HG03469 (cell line): Measurements from ENCODE around the gene SUDS3.

ENCODE experiments used
- ATAC-seq: cut with Tn5 transposase; IDR thresholded peaks from one replicate; pipeline ENCODE4 v1.9.1; 2021; ENCODE audit warnings: mild to moderate bottlenecking, moderate library complexity, moderate number of reproducible peaks; ENCODE audit not compliant: unreplicated experiment

SUDS3 gene

GRCh38 chr12:118439068-118439467 is 62.7 kb downstream of the SUDS3 start:
- no peak for ATAC-seq

DNA sequence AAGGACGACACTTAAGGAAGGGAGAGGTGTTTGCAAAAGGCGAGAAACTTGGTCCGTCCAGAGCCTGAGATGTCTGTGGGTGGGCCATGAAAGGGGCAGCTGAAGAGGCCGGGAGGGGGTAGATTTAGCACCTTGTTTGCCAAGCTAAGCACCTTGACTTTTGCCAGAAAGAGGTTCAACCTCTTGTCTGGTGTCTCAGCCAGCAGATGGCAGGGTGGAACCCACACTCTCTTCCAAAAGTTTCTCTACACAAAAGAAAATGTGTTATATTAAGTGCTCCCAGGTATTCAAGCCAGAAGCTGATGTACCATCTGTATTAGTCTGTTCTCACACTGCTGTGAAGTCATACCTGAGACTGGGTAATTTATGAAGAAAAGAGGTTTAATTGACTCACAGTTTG is 69.9 kb downstream of the SUDS3 start:
- ATAC-seq: no peak

DNA sequence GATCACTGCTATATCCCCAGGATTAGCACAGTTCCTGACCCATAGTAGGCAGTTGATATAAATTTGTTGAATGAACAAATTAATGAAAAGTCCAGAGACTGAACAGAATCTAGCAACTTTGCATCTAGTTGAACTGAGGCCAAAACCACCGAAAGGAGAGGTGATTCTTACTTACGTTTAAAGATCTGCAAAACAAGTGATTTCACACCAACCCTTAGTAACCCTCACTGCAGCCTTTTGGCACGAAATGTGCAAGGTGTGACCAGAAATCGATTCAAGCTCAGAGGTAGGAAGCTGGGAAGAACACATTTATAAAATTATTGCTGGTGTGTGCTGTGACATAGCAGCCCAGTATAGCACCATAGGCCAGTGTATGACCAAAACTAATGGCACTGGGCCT is 70.8 kb downstream of the SUDS3 start:
- ATAC-seq: no peak

GRCh38 chr12:118448341-118448740 is 72.0 kb downstream of the SUDS3 start:
- no peak for ATAC-seq

DNA sequence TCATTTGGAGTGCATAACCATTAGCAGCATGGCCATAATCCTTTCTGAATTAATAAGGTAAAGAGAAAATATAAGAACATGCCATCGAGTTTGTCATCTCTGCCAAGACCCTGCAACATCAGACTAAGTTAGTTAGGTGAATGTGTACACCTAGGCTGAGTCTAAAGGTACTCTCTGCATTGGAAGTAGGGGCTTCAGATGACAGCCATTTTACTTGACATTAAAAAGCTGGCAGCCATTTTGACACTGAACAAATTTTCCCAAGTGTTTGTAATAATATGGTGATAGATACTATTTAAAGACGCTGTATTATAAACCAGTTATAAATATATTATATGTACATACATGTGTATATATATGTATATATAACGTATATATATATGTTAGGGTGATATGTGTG is 79.0 kb downstream of the SUDS3 start:
- no peak for ATAC-seq

DNA sequence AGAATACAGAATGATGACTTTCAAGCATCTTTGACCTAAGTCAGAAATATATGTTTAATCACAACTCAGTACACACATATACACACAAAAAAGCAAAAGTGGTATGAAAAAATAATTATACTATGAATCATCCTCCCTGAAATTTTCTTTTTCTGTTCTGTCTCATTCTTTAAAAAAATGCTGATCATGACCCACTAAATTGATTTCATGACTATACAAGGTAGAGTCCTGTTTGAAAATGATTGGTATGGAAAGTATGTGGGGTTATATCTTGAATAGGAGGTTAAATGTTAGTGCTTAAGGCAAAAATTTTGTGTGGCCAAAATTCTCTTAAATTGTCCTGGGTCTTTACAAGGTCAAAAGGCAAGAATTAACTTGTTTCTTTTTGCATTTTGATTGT is 80.4 kb downstream of the SUDS3 start:
- no peak for ATAC-seq

DNA sequence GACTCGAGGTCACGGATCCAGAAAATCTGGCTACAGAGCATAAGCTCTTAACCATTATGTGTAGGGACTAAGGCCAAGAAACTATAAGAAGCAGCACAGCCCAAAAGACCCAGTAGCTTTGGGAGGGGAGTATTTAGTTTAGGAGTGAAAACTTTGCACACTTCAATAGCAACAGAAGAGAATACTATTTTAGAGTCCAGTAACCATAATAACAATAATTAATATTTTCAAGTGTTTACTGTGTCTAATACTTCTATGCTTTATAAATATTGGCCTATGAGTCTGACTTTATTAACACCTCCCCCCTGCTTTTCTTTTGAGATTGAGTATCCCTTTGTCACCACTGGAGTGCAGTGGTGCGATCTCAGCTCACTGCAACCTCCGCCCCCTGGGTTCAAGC is 82.8 kb downstream of the SUDS3 start:
- ATAC-seq: no peak

DNA sequence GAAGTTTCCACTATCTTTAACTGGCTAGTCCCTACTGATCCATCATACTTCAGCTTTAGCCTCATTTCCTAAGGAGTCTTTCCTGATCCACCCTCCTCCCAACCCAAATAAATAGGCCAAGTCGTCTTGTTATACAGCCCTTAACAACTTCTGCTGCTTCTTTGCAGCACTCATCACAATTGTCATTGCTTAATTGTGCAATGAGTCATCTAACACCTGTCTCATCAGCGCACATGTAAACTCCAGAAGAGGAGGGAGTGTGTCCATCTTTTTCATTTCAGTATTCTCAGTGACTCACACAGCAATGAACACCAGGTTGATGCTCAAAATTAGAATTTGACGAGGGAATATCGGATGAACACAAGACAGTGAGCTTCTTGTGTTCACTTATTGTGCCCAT is 87.3 kb downstream of the SUDS3 start:
- no peak for ATAC-seq

GRCh38 chr12:118465706-118466105 is 89.4 kb downstream of the SUDS3 start:
- no peak for ATAC-seq
